Coronary artery (tissue), 2 donors: ENCODE results near the gene ARPC2.

Experiments
- DNase-seq: peaks from one replicate; pipeline ENCODE4 v3.0.0-alpha.2; 2017; ENCODE audit warnings: low spot score
- H3K27ac ChIP-seq, 2 donors: fragments of 200-600 bp; sonication (generic); one replicate each; pipeline ENCODE4 v1.5.1; 2016 to 2019
- H3K4me3 ChIP-seq: fragments of 200-600 bp; sonication (generic); 2 replicates; pipeline ENCODE4 v1.5.1; 2016; ENCODE audit warnings: mild to moderate bottlenecking, moderate library complexity
- CTCF ChIP-seq: fragments of 200-600 bp; sonication (generic); IDR thresholded peaks from one replicate; pipeline ENCODE4 v1.5.1; 2019; ENCODE audit warnings: antibody characterized with exemption

Gene ARPC2

GRCh38 chr2:218284106-218284811 is 67.3 kb downstream of the ARPC2 start:
- Histone ChIP-seq H3K4me3 (peak overlapping the region; percentile 59), H3K27ac (peak overlapping the region; percentile 97 to 98)
- TF ChIP-seq CTCF = no peak
- DNase-seq = peak; percentile 85

GRCh38 chr2:218285604-218286003 is 68.6 kb downstream of the ARPC2 start:
- Histone ChIP-seq H3K4me3 (peak overlapping the region; percentile 73), H3K27ac (peak overlapping the region; percentile 97 to 98)
- no peak for TF ChIP-seq CTCF
- DNase-seq = peak; percentile 90

- peak; percentile 96 for DNase-seq
- Histone ChIP-seq H3K27ac (peak overlapping the region; percentile 97 to 98), H3K4me3 (peak overlapping the region; percentile 73)
- no peak for TF ChIP-seq CTCF
Observed at GRCh38 chr2:218286570-218287459, 69.8 kb downstream of the ARPC2 start.

- DNase-seq = no peak
- Histone ChIP-seq H3K4me3 (peak overlapping the region; percentile 92), H3K27ac (peak overlapping the region; percentile 97 to 98)
- no peak for TF ChIP-seq CTCF
Observed at GRCh38 chr2:218289639-218290315, 72.8 kb downstream of the ARPC2 start.

GRCh38 chr2:218290316-218291261 is 73.6 kb downstream of the ARPC2 start:
- no peak for DNase-seq
- TF ChIP-seq CTCF = no peak
- peak overlapping the region; percentile 92 for H3K4me3 ChIP-seq
- peak overlapping the region; percentile 97 to 98 for H3K27ac ChIP-seq
